Endodermal cell (in vitro differentiated cells): ENCODE data around the gene EMD. TPM values are rescaled to one million over a fixed set of nuclear protein-coding genes. Genes with fewer than 3 reads are reported as not detected.

Source experiments
- DNase-seq: peaks from one replicate; pipeline ENCODE4 v3.0.0-alpha.2; 2017
- H3K27ac ChIP-seq: 2 replicates; pipeline ENCODE4 v1.5.1; 2013; ENCODE audit warnings: mild to moderate bottlenecking, low read depth, low read length, moderate library complexity
- H3K27me3 ChIP-seq: 2 replicates; pipeline ENCODE4 v1.6.1; 2013; ENCODE audit warnings: mild to moderate bottlenecking, low read length, moderate library complexity; ENCODE audit not compliant: insufficient read depth, control insufficient read depth, poor library complexity, severe bottlenecking
- H3K36me3 ChIP-seq: 2 replicates; pipeline ENCODE4 v1.7.0; 2013; ENCODE audit warnings: mild to moderate bottlenecking, low read length, moderate library complexity; ENCODE audit not compliant: control insufficient read depth, insufficient read depth
- H3K4me1 ChIP-seq: one replicate; pipeline ENCODE4 v1.7.0; 2013; ENCODE audit warnings: low read length; ENCODE audit not compliant: control insufficient read depth, insufficient read depth
- H3K4me3 ChIP-seq: 2 replicates; pipeline ENCODE4 v1.5.1; 2013; ENCODE audit warnings: mild to moderate bottlenecking, low read length, moderate library complexity
- H3K9ac ChIP-seq: 2 replicates; pipeline ENCODE4 v1.6.1; 2013; ENCODE audit warnings: mild to moderate bottlenecking, low read length, moderate library complexity; ENCODE audit not compliant: poor library complexity, severe bottlenecking; ENCODE audit errors: extremely low read depth
- H3K9me3 ChIP-seq: 2 replicates; pipeline ENCODE4 v1.6.1; 2013; ENCODE audit warnings: mild to moderate bottlenecking, low read length, moderate library complexity; ENCODE audit not compliant: control insufficient read depth
- H3K27ac Mint-ChIP-seq: 2 replicates; pipeline ENCODE4 v1.8.0; 2020; ENCODE audit warnings: mixed read lengths
- H3K27me3 Mint-ChIP-seq: 2 replicates; pipeline ENCODE4 v1.8.0; 2021; ENCODE audit warnings: mild to moderate bottlenecking, mixed read lengths; ENCODE audit not compliant: insufficient read depth
- H3K36me3 Mint-ChIP-seq: 2 replicates; pipeline ENCODE4 v1.8.0; 2020; ENCODE audit warnings: low read depth, mixed read lengths
- H3K4me1 Mint-ChIP-seq: 2 replicates; pipeline ENCODE4 v1.8.0; 2020; ENCODE audit warnings: mixed read lengths
- H3K4me3 Mint-ChIP-seq: 2 replicates; pipeline ENCODE4 v1.8.0; 2020; ENCODE audit warnings: mild to moderate bottlenecking, moderate library complexity, mixed read lengths
- H3K9me3 Mint-ChIP-seq: 2 replicates; pipeline ENCODE4 v1.8.0; 2020; ENCODE audit warnings: mild to moderate bottlenecking, mixed read lengths
- WGBS, 2 experiments: methylation state at CpG; one replicate each; pipeline versions ENCODE4 v1.1.5 to v1.1.7; 2013; ENCODE audit warnings: missing lambda C conversion rate in 2 of 2, mixed read lengths in 1 of 2; ENCODE audit not compliant: insufficient coverage in 1 of 2, insufficient read length in 1 of 2; 5-methylcytosine and 5-hydroxymethylcytosine counted together
- total RNA-seq, 2 donors: library from RNA; stranded (reverse); fragmentation: NEBNext Ultra II Directional in 1 of 2; extraction: Animal tissue kit (Norgen Biotek cat#: 25700) in 1 of 2; gene quantifications; 2 replicates in 1 of 2; 3 replicates in 1 of 2; pipeline ENCODE4 v1.2.1, GENCODE V29; 2021
- TF ChIP-seq, protein P1 (sequence below): fragments of 200-600 bp; sonication (generic); conservative IDR thresholded peaks from 2 replicates; pipeline ENCODE4 v1.5.0; 2021; ENCODE audit warnings: antibody characterized with exemption, mild to moderate bottlenecking

The EMD gene
- total RNA-seq, 2 donors from 2014 or later: 60.3 to 76.4 TPM

DNA sequence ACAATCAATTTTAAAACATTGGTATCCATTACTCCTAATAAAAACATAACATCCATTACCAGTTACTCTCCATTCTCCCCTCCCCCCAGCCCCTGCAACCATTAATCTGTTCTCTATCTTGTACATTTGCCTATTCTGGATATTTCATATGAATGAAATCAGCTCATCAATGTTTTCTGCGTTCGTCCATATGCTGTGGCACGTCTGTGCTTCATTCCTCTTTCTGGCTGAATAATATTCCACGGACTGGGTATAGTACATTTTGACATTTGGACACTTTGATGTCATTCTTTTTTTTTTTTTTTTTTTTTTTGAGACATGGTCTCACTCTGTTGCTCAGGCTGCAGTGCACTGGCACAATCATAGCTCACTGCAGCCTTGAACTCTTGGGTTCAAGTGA is 24.8 kb downstream of the EMD start:
- no peak for DNase-seq
- Mint-ChIP-seq H3K36me3 (peaks cover 21% of the 10 kb centered on the region), H3K27me3 (peaks cover 1% of the 10 kb centered on the region), H3K4me3 (no peak overlapping the region), H3K27ac (no peak overlapping the region), H3K9me3 (peaks cover 71% of the 10 kb centered on the region), H3K4me1 (peaks cover 5% of the 10 kb centered on the region)
- Histone ChIP-seq H3K4me1 (no peaks in the 10 kb centered on the region), H3K9me3 (no peaks in the 10 kb centered on the region), H3K9ac (no peak overlapping the region), H3K27me3 (no peaks in the 10 kb centered on the region), H3K36me3 (peaks cover 20% of the 10 kb centered on the region), H3K27ac (no peak overlapping the region), H3K4me3 (no peak overlapping the region)
- WGBS, 2 experiments: 100% methylated on average over 4 of the region's 4 CpGs; no CpG with 5 or more reads in 1 of the 2 experiments
- TF ChIP-seq, protein P1, sequence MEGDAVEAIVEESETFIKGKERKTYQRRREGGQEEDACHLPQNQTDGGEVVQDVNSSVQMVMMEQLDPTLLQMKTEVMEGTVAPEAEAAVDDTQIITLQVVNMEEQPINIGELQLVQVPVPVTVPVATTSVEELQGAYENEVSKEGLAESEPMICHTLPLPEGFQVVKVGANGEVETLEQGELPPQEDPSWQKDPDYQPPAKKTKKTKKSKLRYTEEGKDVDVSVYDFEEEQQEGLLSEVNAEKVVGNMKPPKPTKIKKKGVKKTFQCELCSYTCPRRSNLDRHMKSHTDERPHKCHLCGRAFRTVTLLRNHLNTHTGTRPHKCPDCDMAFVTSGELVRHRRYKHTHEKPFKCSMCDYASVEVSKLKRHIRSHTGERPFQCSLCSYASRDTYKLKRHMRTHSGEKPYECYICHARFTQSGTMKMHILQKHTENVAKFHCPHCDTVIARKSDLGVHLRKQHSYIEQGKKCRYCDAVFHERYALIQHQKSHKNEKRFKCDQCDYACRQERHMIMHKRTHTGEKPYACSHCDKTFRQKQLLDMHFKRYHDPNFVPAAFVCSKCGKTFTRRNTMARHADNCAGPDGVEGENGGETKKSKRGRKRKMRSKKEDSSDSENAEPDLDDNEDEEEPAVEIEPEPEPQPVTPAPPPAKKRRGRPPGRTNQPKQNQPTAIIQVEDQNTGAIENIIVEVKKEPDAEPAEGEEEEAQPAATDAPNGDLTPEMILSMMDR: no peak

DNA sequence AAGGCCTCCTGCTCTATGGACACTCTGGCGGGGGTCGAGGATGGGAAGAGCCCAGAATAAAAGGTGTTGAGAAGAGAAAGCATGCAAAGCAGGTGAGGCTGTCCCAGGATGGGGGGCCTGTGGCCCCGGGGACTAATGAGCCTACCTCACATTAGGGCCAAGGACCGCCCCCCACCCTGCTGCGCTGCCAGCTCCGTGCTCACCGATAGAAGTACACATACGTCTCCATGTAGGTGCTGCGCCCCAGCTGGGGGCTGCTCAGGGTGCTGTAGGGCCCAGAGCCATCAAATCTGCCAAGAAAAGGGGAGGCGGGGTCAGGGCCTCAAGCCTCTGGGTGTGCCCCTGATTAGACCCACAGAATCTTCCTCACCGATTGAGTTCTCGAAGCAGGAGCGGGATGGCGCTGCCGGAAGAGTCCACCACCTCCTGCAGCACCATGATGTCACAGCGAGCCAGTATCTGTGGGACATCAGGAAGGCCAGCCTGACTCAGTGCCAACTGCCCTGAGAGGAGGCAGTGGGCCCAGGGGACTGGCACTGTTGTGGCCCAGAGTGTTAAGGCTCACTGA is 25.6 kb downstream of the EMD start:
- DNase-seq: peak; percentile 29
- TF ChIP-seq, protein P1: no peak
- no peak overlapping the region for H3K27ac ChIP-seq
- H3K4me3 Mint-ChIP-seq: no peak overlapping the region
- H3K36me3 Mint-ChIP-seq: peaks cover 12% of the 10 kb centered on the region
- H3K9ac ChIP-seq: no peak overlapping the region
- H3K27me3 Mint-ChIP-seq: peaks cover 1% of the 10 kb centered on the region
- H3K4me1 ChIP-seq: no peaks in the 10 kb centered on the region
- no peaks in the 10 kb centered on the region for H3K9me3 ChIP-seq
- no peak overlapping the region for H3K27ac Mint-ChIP-seq
- 95 to 100% methylated on average over 3 to 16 of the region's 16 CpGs for WGBS, 2 experiments
- H3K4me3 ChIP-seq: no peak overlapping the region
- no peaks in the 10 kb centered on the region for H3K27me3 ChIP-seq
- peaks cover 11% of the 10 kb centered on the region for H3K36me3 ChIP-seq
- peaks cover 67% of the 10 kb centered on the region for H3K9me3 Mint-ChIP-seq
- H3K4me1 Mint-ChIP-seq: peaks cover 4% of the 10 kb centered on the region

DNA sequence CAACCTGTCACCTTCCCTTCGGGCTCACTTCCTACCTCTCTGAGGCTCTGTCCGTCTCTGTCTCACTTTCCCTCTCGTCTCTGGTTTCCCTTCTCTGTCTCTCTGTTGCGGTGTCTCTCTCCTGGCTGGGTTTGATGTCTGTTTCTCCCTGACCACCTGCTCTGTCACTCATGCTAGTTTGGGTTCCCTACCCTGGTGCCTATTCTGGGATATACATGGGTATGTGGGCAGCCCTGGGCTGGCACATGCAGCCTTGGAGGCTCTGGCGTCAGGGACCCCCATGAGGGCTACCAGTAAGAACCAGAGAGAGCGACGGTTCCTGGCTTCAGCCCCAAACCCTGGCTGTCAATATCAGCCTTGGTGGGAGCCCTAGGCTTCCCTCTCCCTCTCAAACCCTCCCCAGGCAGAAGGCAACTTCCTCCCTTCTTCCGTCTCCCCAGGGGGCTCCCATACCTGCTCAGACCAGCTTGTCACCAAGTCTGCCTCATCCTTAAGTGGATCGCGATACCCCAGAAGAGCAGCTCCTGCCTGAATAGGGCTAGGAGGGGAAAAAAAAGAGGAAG is 29.6 kb downstream of the EMD start:
- H3K36me3 ChIP-seq: no peaks in the 10 kb centered on the region
- Mint-ChIP-seq H3K4me1 (peaks cover 5% of the 10 kb centered on the region), H3K27ac (peak overlapping the region; percentile 52), H3K36me3 (no peaks in the 10 kb centered on the region), H3K27me3 (peaks cover 1% of the 10 kb centered on the region), H3K4me3 (peak overlapping the region; percentile 39), H3K9me3 (peaks cover 55% of the 10 kb centered on the region)
- no peak for DNase-seq
- no peaks in the 10 kb centered on the region for H3K9me3 ChIP-seq
- H3K9ac ChIP-seq: no peak overlapping the region
- H3K27me3 ChIP-seq: no peaks in the 10 kb centered on the region
- WGBS, 2 experiments: 53 to 100% methylated on average over 1 to 10 of the region's 10 CpGs
- no peak overlapping the region for H3K27ac ChIP-seq
- TF ChIP-seq, protein P1: no peak
- H3K4me1 ChIP-seq: no peaks in the 10 kb centered on the region
- peak overlapping the region; percentile 76 for H3K4me3 ChIP-seq
